Measurements from ENCODE around the gene NUDT3.

The NUDT3 gene

DNA sequence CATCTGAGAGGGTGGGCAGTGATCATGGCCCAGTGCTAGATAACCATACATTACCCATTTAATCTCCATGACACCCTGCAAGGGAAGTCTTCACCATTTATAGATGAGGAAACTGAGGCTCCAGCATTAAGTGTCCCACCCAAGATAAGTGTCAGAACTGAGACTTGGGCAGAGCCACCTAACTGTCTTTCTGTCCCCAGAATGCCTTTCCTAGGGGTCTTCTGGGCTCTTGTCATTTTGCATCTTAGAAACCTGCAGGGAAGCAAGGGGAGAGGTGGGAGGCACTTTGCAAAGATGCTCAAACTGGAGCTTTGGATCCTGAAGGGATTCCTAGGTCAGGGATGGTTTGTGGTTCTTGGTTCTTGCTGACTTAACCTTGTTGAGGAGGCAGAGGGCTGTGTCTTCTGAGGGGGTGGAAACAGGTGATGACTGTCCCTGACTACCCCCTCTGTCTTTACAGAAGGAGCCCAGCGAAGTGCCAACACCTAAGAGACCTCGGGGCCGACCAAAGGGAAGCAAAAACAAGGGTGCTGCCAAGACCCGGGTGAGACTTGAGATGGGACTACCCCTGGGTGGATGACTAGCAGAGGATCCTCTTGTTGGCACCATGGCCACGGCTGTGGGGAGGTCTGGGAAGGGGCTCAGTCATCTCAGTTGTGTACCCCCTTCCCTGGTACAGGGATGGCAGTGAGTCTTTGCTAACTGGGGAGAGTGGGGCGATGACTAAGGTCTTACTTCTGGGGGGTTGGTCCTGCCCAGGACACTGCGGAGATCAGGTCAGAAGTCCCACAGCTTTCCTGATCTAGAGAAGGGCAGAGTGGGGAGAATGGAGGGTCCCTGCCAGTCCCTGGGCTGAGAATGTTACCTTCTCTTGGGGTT is 150.0 kb downstream of the NUDT3 start:
- no peak for DNase-seq (ENCODE audit: extremely low read depth in 1 of 2, low read depth in 1 of 2)

GRCh38 chr6:34241351-34242215 is 150.9 kb downstream of the NUDT3 start:
- DNase-seq (ENCODE audit: extremely low read depth in 1 of 2, low read depth in 1 of 2): no peak

- DNase-seq (ENCODE audit: extremely low read depth in 1 of 2, low read depth in 1 of 2): no peak
Observed at GRCh38 chr6:34240329-34241248, 151.9 kb downstream of the NUDT3 start.

GRCh38 chr6:34239893-34240292 is 152.6 kb downstream of the NUDT3 start:
- DNase-seq (ENCODE audit: extremely low read depth in 1 of 2, low read depth in 1 of 2): no peak

DNA sequence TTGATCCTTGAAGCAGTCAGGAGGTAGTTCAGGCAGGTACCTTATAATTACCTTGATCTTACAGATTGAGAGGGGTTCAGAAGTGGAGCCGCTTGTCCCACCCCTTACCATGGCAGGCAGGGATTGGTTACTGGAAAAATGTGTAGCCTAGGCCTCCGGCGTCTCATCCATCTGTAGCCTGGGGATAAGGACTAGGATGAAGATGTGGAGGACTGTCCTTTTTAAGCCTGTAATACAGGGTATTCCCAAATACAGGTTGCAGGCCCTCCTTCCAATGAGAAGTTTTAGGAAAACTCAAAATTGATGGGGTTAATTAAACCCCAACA is 153.0 kb downstream of the NUDT3 start:
- no peak for DNase-seq (ENCODE audit: extremely low read depth in 1 of 2, low read depth in 1 of 2)

GRCh38 chr6:34238585-34239499 is 153.6 kb downstream of the NUDT3 start:
- no peak for DNase-seq (ENCODE audit: extremely low read depth in 1 of 2, low read depth in 1 of 2)

DNA sequence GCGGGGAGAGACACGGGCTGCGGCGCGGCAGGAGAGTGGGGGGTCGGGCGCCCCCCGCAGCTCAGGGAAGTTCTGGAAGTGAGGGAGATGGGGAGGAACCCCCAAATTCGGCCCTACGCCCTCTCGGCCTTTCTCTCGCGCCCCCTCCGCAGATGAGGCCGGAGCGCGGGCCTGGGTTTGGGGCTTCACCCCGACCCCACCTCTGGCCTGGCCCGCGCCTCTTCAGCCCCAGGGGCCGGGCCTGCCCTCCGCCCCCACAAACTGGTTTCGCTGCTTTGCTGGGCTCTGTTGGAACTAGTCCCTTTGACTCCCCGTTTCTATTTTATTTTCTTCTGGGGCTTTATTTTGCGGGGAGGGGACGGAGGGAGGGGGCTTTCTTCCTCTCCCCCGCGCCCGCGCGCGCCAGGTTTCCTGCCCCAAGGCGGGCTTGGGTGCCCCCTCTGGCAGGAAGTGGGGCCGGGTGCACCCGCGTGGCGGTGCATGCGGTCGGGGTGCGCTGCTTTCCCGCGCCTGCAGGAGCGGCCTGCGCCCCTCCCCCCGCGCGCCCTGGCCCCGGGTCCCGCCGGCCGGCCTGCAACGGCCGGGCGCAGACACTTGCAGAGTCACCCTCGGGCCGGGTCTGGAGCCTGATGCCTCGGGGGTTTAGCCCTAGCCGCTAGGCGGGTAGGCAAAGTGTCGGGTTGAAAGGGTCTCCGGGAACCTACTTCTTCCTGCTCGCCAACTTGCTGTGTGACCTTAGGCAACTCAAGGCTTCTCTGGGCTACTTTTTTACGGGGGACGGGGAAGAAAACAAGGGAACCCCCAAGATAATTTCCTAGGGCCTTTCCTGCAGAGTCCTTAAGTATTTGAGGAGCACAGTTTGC is 154.5 kb downstream of the NUDT3 start:
- DNase-seq (ENCODE audit: extremely low read depth in 1 of 2, low read depth in 1 of 2): peak in 1 of 2 donors; percentile 56

DNA sequence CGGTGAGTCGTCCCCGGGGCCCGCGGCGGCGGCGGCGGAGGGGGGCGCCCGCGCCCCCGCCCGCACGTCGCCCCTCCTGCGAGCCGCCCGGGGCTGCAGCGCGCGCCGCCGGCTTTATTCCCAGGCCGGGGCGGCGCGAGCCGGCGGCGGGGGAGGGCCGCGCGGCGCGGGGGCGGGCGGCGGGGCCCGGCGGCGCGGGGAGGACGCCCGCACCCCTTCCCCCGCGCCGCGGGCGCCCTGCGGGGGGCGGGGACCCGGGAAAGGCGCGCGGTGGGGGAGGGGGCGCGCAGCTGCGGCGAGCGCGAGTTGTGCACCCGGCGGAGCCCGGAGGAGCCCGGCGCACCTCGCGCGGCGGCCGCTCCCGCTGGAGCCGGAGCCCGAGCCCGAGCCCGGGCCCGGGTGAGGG is 155.2 kb downstream of the NUDT3 start:
- DNase-seq (ENCODE audit: extremely low read depth in 1 of 2, low read depth in 1 of 2): no peak

DNA sequence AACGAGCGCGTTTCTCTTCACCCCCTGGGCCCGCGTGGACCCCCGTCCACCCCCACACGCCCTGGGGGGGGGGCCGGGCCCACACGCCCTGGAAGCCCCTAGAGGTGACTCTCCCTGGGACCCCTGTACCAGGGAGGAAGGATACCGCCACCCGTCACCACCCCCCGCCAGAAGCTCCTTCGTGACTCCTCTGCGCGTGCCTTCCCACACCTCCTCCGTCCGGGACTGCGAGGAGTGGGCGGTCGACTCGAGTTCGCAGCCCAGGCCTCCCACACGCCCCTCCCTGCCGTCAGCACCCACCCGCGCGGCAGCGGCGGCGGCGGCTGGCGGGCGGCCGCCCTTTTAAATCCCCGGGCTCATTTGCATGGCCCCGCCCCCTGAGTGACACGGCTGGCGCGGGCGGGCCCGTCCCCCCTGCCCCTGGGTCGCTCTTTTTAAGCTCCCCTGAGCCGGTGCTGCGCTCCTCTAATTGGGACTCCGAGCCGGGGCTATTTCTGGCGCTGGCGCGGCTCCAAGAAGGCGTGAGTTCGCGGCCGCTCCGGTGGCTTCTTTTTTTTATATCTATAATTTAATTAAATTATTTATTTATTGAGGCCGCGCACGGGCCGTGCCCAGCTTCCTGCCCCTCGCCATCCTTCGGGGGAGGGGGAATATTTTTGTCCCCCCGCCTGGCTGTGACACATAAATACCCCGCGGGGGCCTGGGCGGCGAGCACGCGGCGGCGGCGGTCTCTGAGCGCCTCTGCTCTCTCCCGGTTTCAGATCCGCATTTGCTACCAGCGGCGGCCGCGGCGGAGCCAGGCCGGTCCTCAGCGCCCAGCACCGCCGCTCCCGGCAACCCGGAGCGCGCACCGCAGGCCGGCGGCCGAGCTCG is 155.8 kb downstream of the NUDT3 start, which contains the start of gene HMGA1:
Gene HMGA1, plus strand, starts transcription at position 431 of the 873 bp plus-strand sequence. CDS start 3,908 bp downstream, outside the sequence.
- DNase-seq (ENCODE audit: extremely low read depth in 1 of 2, low read depth in 1 of 2): peak; percentile 74 to 86

DNA sequence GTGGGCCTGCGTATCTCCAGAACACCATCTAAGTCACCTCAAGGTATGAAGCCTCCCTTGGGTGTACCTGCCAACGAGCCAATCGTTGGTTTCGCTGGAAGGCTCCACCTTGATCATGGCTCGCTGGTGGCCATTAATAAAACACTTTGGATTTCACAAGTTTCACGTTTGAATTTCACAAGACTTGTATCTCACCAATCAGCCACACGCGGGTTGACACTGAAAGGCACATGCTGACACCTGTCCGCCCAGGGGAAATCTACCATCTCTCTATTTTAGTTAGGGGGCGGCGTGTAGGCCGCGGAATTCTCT is 156.4 kb downstream of the NUDT3 start:
- DNase-seq (ENCODE audit: extremely low read depth in 1 of 2, low read depth in 1 of 2): no peak

DNA sequence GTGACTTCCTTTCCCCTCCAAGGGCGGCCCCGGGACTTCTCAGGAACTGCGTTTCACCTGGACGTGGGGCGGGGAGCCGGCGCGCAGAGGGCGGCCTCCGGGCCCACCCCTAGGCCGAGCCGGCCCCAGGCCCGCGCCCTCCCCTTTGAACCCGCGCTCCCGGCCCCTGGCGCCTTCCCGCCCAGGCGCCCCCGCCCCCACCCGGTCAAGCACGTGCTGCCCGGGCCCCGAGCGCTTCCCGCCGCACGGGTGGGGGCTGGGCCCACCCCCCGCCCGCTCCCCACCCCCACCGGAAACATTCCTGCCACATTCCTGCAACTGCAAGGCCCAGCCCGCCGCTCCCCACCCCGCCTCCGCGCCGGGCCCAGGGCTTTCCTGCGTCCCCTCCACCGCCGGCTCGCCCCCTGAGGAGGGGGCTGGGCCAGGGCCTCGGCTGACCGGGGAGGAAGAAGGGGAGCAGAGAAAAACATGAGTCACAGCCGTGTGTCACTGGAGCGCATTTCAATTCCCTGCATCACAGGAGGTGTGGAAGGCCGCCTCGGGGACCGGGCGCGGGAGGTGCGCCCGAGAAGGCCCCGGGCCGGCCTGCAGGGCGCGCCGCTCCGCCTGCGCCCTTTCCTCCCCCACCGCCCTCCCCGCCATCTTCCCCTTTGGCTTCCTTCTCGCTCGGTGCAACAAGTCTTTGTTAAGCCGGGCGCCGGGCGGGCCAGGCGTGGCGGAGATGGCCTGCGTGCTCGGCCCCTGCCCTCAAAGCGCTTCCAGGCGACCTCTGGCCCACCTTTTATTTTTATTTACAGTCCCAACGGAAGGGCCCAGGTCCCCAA is 156.9 kb downstream of the NUDT3 start:
- peak; percentile 42 to 48 for DNase-seq (ENCODE audit: extremely low read depth in 1 of 2, low read depth in 1 of 2)

GRCh38 chr6:34234667-34235306 is 157.7 kb downstream of the NUDT3 start:
- no peak for DNase-seq (ENCODE audit: extremely low read depth in 1 of 2, low read depth in 1 of 2)

- no peak for DNase-seq (ENCODE audit: extremely low read depth in 1 of 2, low read depth in 1 of 2)
Observed at GRCh38 chr6:34233867-34234266, 158.6 kb downstream of the NUDT3 start.

DNA sequence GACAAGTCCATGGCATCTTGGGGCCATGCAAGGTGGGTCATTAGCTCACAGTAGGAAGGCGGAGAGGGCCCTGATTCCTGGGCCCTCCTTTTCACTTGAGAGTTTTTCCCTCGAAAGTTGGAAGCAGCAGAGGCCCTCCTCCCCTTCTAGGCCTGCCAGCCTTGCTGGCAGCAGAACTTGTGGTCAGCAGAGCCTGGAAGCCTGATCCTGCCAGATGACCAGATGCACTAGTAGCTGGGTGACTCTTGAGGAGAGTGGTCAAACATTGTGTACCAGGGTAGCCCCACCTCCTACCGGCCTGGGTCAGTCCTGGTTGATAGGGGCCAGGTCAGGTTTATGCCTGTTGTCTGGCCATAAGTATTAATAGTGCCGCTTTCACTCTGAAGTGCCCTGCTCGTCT is 159.6 kb downstream of the NUDT3 start:
- no peak for DNase-seq (ENCODE audit: extremely low read depth in 1 of 2, low read depth in 1 of 2)

- no peak for DNase-seq (ENCODE audit: extremely low read depth in 1 of 2, low read depth in 1 of 2)
Observed at GRCh38 chr6:34231566-34232336, 160.7 kb downstream of the NUDT3 start.
